ENCODE measurements around the gene SLC12A2.

DNA sequence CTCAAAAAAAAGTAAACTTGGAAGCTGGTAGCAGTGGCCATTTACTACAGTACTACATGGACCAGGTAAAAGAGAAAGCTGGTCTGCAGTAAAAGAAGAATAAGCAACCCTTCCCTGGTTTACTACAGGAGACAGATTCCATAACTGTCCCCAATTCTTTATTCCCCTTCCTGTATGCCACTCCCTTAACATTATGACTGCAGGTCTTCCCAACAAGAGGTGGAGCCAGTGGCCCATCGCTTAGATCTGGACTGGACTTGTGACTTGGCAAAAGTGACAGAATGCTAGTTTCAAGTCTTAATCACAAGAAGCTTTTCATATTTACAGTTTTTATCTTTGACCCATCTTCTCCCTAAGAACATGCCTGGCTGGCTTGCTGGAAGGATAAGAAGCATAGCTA lies 42.6 kb upstream of the SLC12A2 start:
- TF ChIP-seq, protein P1, sequence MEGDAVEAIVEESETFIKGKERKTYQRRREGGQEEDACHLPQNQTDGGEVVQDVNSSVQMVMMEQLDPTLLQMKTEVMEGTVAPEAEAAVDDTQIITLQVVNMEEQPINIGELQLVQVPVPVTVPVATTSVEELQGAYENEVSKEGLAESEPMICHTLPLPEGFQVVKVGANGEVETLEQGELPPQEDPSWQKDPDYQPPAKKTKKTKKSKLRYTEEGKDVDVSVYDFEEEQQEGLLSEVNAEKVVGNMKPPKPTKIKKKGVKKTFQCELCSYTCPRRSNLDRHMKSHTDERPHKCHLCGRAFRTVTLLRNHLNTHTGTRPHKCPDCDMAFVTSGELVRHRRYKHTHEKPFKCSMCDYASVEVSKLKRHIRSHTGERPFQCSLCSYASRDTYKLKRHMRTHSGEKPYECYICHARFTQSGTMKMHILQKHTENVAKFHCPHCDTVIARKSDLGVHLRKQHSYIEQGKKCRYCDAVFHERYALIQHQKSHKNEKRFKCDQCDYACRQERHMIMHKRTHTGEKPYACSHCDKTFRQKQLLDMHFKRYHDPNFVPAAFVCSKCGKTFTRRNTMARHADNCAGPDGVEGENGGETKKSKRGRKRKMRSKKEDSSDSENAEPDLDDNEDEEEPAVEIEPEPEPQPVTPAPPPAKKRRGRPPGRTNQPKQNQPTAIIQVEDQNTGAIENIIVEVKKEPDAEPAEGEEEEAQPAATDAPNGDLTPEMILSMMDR (IDR thresholded peaks at IDR 0.05 in 2 of 3, conservative IDR thresholded peaks at IDR 0.05 in 1 of 3; ENCODE audit: borderline replicate concordance in 1 of 3, insufficient read depth in 1 of 3, low read depth in 2 of 3, low read length in 2 of 3), result no peak
- TF ChIP-seq SP1 (IDR thresholded peaks at IDR 0.05; ENCODE audit: low read depth), result no peak
- TF ChIP-seq ZBTB33 (IDR thresholded peaks at IDR 0.05; ENCODE audit: extremely low read depth, insufficient replicate concordance, low read length), result no peak
- no peak for TF ChIP-seq POLR2A (IDR thresholded peaks at IDR 0.05; ENCODE audit: borderline replicate concordance, extremely low read depth, insufficient read depth, insufficient read length)
- TF ChIP-seq, protein P2, sequence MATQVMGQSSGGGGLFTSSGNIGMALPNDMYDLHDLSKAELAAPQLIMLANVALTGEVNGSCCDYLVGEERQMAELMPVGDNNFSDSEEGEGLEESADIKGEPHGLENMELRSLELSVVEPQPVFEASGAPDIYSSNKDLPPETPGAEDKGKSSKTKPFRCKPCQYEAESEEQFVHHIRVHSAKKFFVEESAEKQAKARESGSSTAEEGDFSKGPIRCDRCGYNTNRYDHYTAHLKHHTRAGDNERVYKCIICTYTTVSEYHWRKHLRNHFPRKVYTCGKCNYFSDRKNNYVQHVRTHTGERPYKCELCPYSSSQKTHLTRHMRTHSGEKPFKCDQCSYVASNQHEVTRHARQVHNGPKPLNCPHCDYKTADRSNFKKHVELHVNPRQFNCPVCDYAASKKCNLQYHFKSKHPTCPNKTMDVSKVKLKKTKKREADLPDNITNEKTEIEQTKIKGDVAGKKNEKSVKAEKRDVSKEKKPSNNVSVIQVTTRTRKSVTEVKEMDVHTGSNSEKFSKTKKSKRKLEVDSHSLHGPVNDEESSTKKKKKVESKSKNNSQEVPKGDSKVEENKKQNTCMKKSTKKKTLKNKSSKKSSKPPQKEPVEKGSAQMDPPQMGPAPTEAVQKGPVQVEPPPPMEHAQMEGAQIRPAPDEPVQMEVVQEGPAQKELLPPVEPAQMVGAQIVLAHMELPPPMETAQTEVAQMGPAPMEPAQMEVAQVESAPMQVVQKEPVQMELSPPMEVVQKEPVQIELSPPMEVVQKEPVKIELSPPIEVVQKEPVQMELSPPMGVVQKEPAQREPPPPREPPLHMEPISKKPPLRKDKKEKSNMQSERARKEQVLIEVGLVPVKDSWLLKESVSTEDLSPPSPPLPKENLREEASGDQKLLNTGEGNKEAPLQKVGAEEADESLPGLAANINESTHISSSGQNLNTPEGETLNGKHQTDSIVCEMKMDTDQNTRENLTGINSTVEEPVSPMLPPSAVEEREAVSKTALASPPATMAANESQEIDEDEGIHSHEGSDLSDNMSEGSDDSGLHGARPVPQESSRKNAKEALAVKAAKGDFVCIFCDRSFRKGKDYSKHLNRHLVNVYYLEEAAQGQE (IDR thresholded peaks at IDR 0.05; ENCODE audit: low read depth), result no peak

All from HCT116 (cell line).